Measurements from ENCODE around the gene FUNDC1. TPM values are rescaled to one million over a fixed set of nuclear protein-coding genes. Genes with fewer than 3 reads are reported as not detected.

FUNDC1 gene
- total RNA-seq, 4 donors from 2014 or later, result 5.7 to 18.0 (median 10.5) TPM

DNA sequence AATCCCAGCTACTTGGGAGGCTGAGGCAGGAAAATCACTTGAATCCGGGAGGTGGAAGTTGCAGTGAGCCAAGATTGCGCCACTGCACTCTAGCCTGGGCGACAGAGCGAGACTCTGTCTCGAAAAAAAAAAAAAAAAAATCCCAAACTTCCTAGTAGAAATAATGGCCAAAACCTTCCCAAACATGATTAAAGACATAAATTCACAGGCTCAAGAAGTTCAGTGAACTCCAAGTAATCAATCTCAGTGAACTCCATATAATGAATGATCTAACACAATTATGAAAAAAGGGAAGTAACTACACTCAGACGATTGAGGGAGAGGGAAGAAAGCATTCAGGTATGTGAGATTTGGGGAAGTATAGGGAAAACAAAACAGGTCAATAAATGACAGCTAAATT is 6.5 kb downstream of the FUNDC1 start:
- no peak for DNase-seq (ENCODE audit: low spot score in 2 of 2)
- H3K4me3 ChIP-seq, result no peak overlapping the region
- H3K27ac ChIP-seq, result no peak overlapping the region
- TF ChIP-seq, protein P1, sequence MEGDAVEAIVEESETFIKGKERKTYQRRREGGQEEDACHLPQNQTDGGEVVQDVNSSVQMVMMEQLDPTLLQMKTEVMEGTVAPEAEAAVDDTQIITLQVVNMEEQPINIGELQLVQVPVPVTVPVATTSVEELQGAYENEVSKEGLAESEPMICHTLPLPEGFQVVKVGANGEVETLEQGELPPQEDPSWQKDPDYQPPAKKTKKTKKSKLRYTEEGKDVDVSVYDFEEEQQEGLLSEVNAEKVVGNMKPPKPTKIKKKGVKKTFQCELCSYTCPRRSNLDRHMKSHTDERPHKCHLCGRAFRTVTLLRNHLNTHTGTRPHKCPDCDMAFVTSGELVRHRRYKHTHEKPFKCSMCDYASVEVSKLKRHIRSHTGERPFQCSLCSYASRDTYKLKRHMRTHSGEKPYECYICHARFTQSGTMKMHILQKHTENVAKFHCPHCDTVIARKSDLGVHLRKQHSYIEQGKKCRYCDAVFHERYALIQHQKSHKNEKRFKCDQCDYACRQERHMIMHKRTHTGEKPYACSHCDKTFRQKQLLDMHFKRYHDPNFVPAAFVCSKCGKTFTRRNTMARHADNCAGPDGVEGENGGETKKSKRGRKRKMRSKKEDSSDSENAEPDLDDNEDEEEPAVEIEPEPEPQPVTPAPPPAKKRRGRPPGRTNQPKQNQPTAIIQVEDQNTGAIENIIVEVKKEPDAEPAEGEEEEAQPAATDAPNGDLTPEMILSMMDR (IDR thresholded peaks at IDR 0.05), result no peak
- TF ChIP-seq POLR2AphosphoS5 (IDR thresholded peaks at IDR 0.05), result no peak
- no peaks in the 10 kb centered on the region for H3K27me3 ChIP-seq
- peaks cover 3% of the 10 kb centered on the region for H3K36me3 ChIP-seq
- H3K9me3 ChIP-seq, result no peaks in the 10 kb centered on the region
- peaks cover 11% of the 10 kb centered on the region for H3K4me1 ChIP-seq
- WGBS, result 80% methylated on average over 6 of the region's 6 CpGs

DNA sequence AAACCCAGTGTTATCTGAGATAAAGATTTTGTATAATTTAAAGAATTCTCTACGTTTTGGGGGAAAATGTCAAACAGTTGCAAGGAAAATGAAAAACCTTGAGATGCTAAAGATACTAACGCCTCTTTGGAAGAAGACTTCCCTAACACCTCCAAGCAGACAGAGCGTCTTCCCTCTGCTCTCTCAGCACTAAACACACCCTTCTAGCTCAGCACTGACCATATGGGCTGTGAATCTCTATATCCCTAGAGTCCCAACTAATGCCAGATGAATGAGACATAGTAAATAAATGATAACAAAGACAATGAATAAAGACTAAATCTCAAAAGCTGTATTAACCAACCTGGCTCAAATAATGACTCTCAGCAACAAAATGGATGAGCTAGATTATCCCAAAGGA is 13.3 kb downstream of the FUNDC1 start:
- TF ChIP-seq POLR2A (IDR thresholded peaks at IDR 0.05), result no peak
- TF ChIP-seq, protein P1 (IDR thresholded peaks at IDR 0.05), result no peak
- TF ChIP-seq POLR2AphosphoS5 (IDR thresholded peaks at IDR 0.05), result no peak
- TF ChIP-seq EP300 (IDR thresholded peaks at IDR 0.05), result no peak
- Histone ChIP-seq H3K4me1 (no peaks in the 10 kb centered on the region), H3K36me3 (peaks cover 4% of the 10 kb centered on the region), H3K27ac (no peak overlapping the region), H3K4me3 (no peak overlapping the region), H3K9me3 (no peaks in the 10 kb centered on the region), H3K27me3 (no peaks in the 10 kb centered on the region)
- 81% methylated on average over 3 of the region's 3 CpGs for WGBS
- no peak for DNase-seq (ENCODE audit: low spot score in 2 of 2)

DNA sequence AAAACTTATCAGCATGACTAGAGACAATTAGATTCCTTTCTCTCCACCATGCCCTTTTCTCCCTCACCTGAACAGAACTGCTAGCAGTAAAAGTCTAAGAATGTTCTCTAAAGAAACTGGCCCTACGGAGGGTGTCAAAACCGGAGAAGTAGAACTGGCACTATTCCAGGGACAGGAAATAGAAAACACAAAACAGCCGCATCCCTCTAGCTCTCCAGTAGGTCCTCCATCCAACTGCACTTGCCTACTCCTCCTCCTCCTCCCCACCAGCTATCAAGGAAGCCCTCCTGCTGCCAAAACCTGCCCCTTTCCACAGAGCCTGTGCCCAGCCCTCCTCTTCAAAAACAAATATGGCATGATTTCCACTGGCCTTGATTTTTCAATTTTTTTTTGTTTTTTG is 28.4 kb downstream of the FUNDC1 start:
- H3K27me3 ChIP-seq, result no peaks in the 10 kb centered on the region

DNA sequence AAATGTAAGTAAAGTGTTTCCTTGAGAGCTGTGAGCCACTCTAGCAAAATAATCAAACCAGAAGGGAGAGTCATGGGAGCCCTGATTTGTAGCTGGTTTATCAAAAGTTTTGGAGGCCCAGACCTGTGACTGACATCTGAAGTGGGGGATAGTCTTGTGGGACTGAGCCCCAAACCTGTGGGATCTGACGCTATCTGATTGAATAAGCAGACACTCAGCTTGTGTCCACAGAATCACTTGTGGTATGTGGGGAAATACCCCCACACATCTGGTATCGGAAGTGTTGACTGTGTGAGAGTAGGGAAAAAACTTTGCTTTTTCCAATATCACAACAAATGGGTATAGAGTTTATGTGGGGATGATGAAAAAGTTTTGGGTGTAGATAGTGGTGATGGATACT is 35.4 kb downstream of the FUNDC1 start:
- Histone ChIP-seq H3K27me3 (no peaks in the 10 kb centered on the region), H3K4me3 (no peak overlapping the region), H3K27ac (no peak overlapping the region), H3K4me1 (no peaks in the 10 kb centered on the region), H3K36me3 (no peaks in the 10 kb centered on the region), H3K9me3 (no peaks in the 10 kb centered on the region)
- 89% methylated on average over 2 of the region's 2 CpGs for WGBS
- no peak for DNase-seq (ENCODE audit: low spot score in 2 of 2)
- TF ChIP-seq POLR2AphosphoS5 (IDR thresholded peaks at IDR 0.05), result no peak
- no peak for TF ChIP-seq POLR2A (IDR thresholded peaks at IDR 0.05)
- TF ChIP-seq, protein P1 (IDR thresholded peaks at IDR 0.05), result no peak
- TF ChIP-seq EP300 (IDR thresholded peaks at IDR 0.05), result no peak

More for the DNA sequence above, 28.4 kb downstream of the FUNDC1 start:
- Histone ChIP-seq H3K4me1 (no peaks in the 10 kb centered on the region), H3K9me3 (no peaks in the 10 kb centered on the region), H3K36me3 (no peaks in the 10 kb centered on the region), H3K27ac (no peak overlapping the region), H3K4me3 (no peak overlapping the region)
- 50% methylated on average over 3 of the region's 3 CpGs for WGBS
- TF ChIP-seq, protein P1 (IDR thresholded peaks at IDR 0.05), result no peak
- TF ChIP-seq POLR2AphosphoS5 (IDR thresholded peaks at IDR 0.05), result no peak
- no peak for TF ChIP-seq EP300 (IDR thresholded peaks at IDR 0.05)
- no peak for TF ChIP-seq POLR2A (IDR thresholded peaks at IDR 0.05)
- DNase-seq (ENCODE audit: low spot score in 2 of 2), result no peak

DNA sequence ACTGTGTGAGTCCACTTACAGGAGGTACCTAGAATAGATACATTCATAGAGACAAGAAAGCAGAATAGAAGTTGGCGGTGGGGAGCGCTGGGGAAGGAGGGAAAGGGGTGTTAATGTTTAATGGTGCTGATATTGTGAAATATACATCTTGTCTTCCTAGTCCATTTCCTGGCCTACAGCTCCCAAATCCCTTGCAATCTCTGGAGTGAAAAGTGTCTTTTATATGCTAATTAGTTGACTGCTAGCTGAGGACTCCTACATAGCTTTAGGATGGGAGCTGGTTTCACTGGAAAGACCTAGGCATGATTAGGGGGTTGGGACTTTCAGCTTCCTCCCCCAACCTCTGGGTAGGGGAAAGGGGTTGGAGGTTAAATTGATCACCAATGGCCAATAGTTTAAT is 36.0 kb downstream of the FUNDC1 start:
- TF ChIP-seq, protein P1 (IDR thresholded peaks at IDR 0.05), result no peak
- TF ChIP-seq POLR2AphosphoS5 (IDR thresholded peaks at IDR 0.05) (no peak), EP300 (IDR thresholded peaks at IDR 0.05) (no peak), POLR2A (IDR thresholded peaks at IDR 0.05) (no peak)
- WGBS, result 82% methylated on average over 2 of the region's 2 CpGs
- H3K27me3 ChIP-seq, result no peaks in the 10 kb centered on the region
- H3K27ac ChIP-seq, result no peak overlapping the region
- no peaks in the 10 kb centered on the region for H3K9me3 ChIP-seq
- no peak overlapping the region for H3K4me3 ChIP-seq
- H3K4me1 ChIP-seq, result no peaks in the 10 kb centered on the region
- no peaks in the 10 kb centered on the region for H3K36me3 ChIP-seq
- no peak for DNase-seq (ENCODE audit: low spot score in 2 of 2)

Data from suprapubic skin (tissue), 4 donors.